Testis (tissue), 3 donors: ENCODE measurements around the gene LAD1. TPM values are rescaled to one million over a fixed set of nuclear protein-coding genes. Genes with fewer than 3 reads are reported as not detected.

Source experiments
- DNase-seq: peaks from one replicate; pipeline ENCODE4 v3.0.0-alpha.2; 2019
- H3K27ac ChIP-seq, 2 donors: fragments of 200-600 bp; sonication (generic); one replicate each; pipeline ENCODE4 v1.5.1; 2019
- H3K27me3 ChIP-seq: fragments of 200-600 bp; sonication (generic); one replicate; pipeline ENCODE4 v1.5.1; 2019
- H3K36me3 ChIP-seq: fragments of 200-600 bp; sonication (generic); one replicate; pipeline ENCODE4 v1.5.1; 2017; ENCODE audit warnings: low read depth; ENCODE audit errors: missing control alignments
- H3K4me1 ChIP-seq: fragments of 200-600 bp; sonication (generic); one replicate; pipeline ENCODE4 v1.5.1; 2019
- H3K4me3 ChIP-seq, 2 donors: fragments of 200-600 bp; sonication (generic); one replicate each; pipeline ENCODE4 v1.5.1; 2017 to 2019
- H3K9me3 ChIP-seq: fragments of 200-600 bp; sonication (generic); one replicate; pipeline ENCODE4 v1.5.1; 2017
- POLR2A ChIP-seq: fragments of 450-650 bp; IDR thresholded peaks from one replicate; pipeline ENCODE4 v1.6.1; 2017; ENCODE audit warnings: antibody characterized with exemption, mild to moderate bottlenecking, moderate library complexity
- WGBS, 2 donors: methylation state at CpG; one replicate each; pipeline ENCODE4 v1.1.5; 2018; 5-methylcytosine and 5-hydroxymethylcytosine counted together
- intact Hi-C: fragments of 100-400 bp; cut with DNase I; formaldehyde crosslinking; loops from one replicate; pipeline ENCODE4 v1.15.1; 2023; ENCODE audit warnings: low total_unique reads
- polyA plus RNA-seq: library from polyadenylated mRNA; stranded (reverse); fragments of 350-450 nt; fragmentation: Illumina TruSeq; extraction: RNeasy Lipid Tissue Mini Kit (QIAGEN cat#74804); gene quantifications from one replicate; pipeline ENCODE4 v1.2.3, GENCODE V29; 2014; ENCODE audit warnings: low read depth, low replicate concordance; ENCODE audit not compliant: insufficient read depth
- total RNA-seq, 2 donors: library from RNA; depleted of rRNA; stranded (reverse); fragments of >200 nt; gene quantifications; one replicate each; pipeline ENCODE4 v1.2.3, GENCODE V29; 2016
- TF ChIP-seq, protein P1 (sequence below), 3 experiments: fragments of 450-650 bp in 2 of 3; fragments of 200-600 bp in 1 of 3; sonication (generic) in 1 of 3; IDR thresholded peaks; one replicate each; pipeline ENCODE4 v1.5.1; 2016 to 2019; ENCODE audit warnings: antibody characterized with exemption in 3 of 3, mild to moderate bottlenecking in 2 of 3, moderate library complexity in 1 of 3

LAD1 gene
- total and polyA plus RNA-seq, 3 donors from 2014 or later = 0.37 to 1.2 (median 0.71) TPM

DNA sequence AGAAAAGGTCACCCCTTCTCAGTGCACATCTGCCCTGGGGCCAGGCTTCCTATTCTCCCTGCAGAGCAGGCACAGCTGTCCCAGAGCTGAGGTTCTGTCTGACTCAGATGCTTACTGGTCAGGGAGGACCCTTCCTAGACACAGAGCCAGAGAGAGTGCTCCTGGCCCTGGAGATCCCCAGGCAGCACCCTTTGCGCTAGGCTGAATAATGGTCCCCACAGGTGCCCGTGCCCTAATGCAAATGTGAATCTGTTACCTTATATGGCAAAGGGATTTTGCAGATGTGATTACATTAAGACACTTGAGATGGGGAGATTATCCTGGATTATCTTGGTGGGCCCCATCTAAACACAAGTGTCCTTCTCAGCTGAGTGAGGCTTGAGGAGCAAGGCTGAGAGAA, 25.0 kb upstream of the LAD1 start:
- DNase-seq = no peak
- Histone ChIP-seq H3K4me3 (no peak overlapping the region), H3K36me3 (no peaks in the 10 kb centered on the region), H3K9me3 (no peaks in the 10 kb centered on the region), H3K27me3 (no peaks in the 10 kb centered on the region), H3K27ac (no peak overlapping the region), H3K4me1 (no peaks in the 10 kb centered on the region)
- TF ChIP-seq, protein P1, sequence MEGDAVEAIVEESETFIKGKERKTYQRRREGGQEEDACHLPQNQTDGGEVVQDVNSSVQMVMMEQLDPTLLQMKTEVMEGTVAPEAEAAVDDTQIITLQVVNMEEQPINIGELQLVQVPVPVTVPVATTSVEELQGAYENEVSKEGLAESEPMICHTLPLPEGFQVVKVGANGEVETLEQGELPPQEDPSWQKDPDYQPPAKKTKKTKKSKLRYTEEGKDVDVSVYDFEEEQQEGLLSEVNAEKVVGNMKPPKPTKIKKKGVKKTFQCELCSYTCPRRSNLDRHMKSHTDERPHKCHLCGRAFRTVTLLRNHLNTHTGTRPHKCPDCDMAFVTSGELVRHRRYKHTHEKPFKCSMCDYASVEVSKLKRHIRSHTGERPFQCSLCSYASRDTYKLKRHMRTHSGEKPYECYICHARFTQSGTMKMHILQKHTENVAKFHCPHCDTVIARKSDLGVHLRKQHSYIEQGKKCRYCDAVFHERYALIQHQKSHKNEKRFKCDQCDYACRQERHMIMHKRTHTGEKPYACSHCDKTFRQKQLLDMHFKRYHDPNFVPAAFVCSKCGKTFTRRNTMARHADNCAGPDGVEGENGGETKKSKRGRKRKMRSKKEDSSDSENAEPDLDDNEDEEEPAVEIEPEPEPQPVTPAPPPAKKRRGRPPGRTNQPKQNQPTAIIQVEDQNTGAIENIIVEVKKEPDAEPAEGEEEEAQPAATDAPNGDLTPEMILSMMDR (IDR thresholded peaks at IDR 0.05) = no peak
- TF ChIP-seq POLR2A = no peak
- 100% methylated on average over 2 of the region's 2 CpGs for WGBS, 2 donors
- intact Hi-C loops = no loop called here

- no peaks in the 10 kb centered on the region for H3K27me3 ChIP-seq
- H3K9me3 ChIP-seq = no peaks in the 10 kb centered on the region
- H3K27ac ChIP-seq = no peak overlapping the region
- no peaks in the 10 kb centered on the region for H3K4me1 ChIP-seq
- intact Hi-C loops = no loop called here
- DNase-seq = no peak
- WGBS, 2 donors = 62 to 74% methylated on average over 6 of the region's 6 CpGs
- H3K4me3 ChIP-seq = no peak overlapping the region
- TF ChIP-seq, protein P1 (IDR thresholded peaks at IDR 0.05) = no peak
- TF ChIP-seq POLR2A = no peak
- no peaks in the 10 kb centered on the region for H3K36me3 ChIP-seq
Observed at GRCh38 chr1:201423655-201424054, 24.5 kb upstream of the LAD1 start.

GRCh38 chr1:201422436-201423030, 23.4 kb upstream of the LAD1 start:
- 83 to 90% methylated on average over 6 of the region's 6 CpGs for WGBS, 2 donors
- Histone ChIP-seq H3K36me3 (no peaks in the 10 kb centered on the region), H3K27me3 (no peaks in the 10 kb centered on the region), H3K27ac (no peak overlapping the region), H3K4me3 (no peak overlapping the region), H3K9me3 (no peaks in the 10 kb centered on the region), H3K4me1 (no peaks in the 10 kb centered on the region)
- intact Hi-C loops = no loop called here
- no peak for DNase-seq
- TF ChIP-seq, protein P1 (IDR thresholded peaks at IDR 0.05) = no peak
- TF ChIP-seq POLR2A = no peak

- no peak overlapping the region for H3K4me3 ChIP-seq
- no peaks in the 10 kb centered on the region for H3K4me1 ChIP-seq
- H3K27ac ChIP-seq = no peak overlapping the region
- no peak for TF ChIP-seq POLR2A
- TF ChIP-seq, protein P1 (IDR thresholded peaks at IDR 0.05) = no peak
- intact Hi-C loops = no loop called here
- WGBS, 2 donors = 83 to 84% methylated on average over 1 to 3 of the region's 3 CpGs
- no peaks in the 10 kb centered on the region for H3K9me3 ChIP-seq
- no peaks in the 10 kb centered on the region for H3K36me3 ChIP-seq
- H3K27me3 ChIP-seq = no peaks in the 10 kb centered on the region
- DNase-seq = no peak
Observed at GRCh38 chr1:201422026-201422425, 22.9 kb upstream of the LAD1 start.

- no peaks in the 10 kb centered on the region for H3K36me3 ChIP-seq
- WGBS, 2 donors = 80 to 82% methylated on average over 8 of the region's 8 CpGs
- intact Hi-C loops = no loop called here
- H3K9me3 ChIP-seq = no peaks in the 10 kb centered on the region
- H3K27ac ChIP-seq = no peak overlapping the region
- DNase-seq = no peak
- no peak overlapping the region for H3K4me3 ChIP-seq
- no peaks in the 10 kb centered on the region for H3K27me3 ChIP-seq
- no peaks in the 10 kb centered on the region for H3K4me1 ChIP-seq
- TF ChIP-seq POLR2A = no peak
- TF ChIP-seq, protein P1 (IDR thresholded peaks at IDR 0.05) = no peak
Observed at GRCh38 chr1:201421041-201421440, 21.9 kb upstream of the LAD1 start.
